MM.1S (cell line): ENCODE results near the gene PCNT.
A peak's percentile ranks its signal among the peaks of the same experiment; 100 is the strongest.

Experiments
- DNase-seq: peaks from one replicate; pipeline ENCODE4 v3.0.0-alpha.2; 2015
- H2AFZ ChIP-seq: fragments of 300-600 bp; sonication (generic); 2 replicates; pipeline ENCODE4 v1.6.0; 2016; ENCODE audit warnings: antibody characterized with exemption, low read length
- H3F3A ChIP-seq: fragments of 300-600 bp; sonication (generic); 2 replicates; pipeline ENCODE4 v1.6.1; 2016; ENCODE audit warnings: mild to moderate bottlenecking, antibody characterized with exemption, low read length, moderate library complexity, mixed read lengths; ENCODE audit not compliant: insufficient read depth
- H3K27ac ChIP-seq: fragments of 300-600 bp; sonication (generic); 2 replicates; pipeline ENCODE4 v1.5.1; 2016; ENCODE audit warnings: mild to moderate bottlenecking, low read length
- H3K27me3 ChIP-seq: fragments of 300-600 bp; sonication (generic); replicated peaks from 2 replicates; pipeline ENCODE4 v1.6.0; 2016; ENCODE audit warnings: low read length; ENCODE audit not compliant: insufficient read depth
- H3K36me3 ChIP-seq: fragments of 300-600 bp; sonication (generic); replicated peaks from 2 replicates; pipeline ENCODE4 v1.6.1; 2016; ENCODE audit warnings: mild to moderate bottlenecking, low read length, mixed read lengths; ENCODE audit not compliant: insufficient read depth
- H3K4me1 ChIP-seq: fragments of 300-600 bp; sonication (generic); 2 replicates; pipeline ENCODE4 v1.6.1; 2016; ENCODE audit warnings: low read length, mixed read lengths
- H3K4me2 ChIP-seq: fragments of 300-600 bp; sonication (generic); 2 replicates; pipeline ENCODE4 v1.6.0; 2016; ENCODE audit warnings: low read depth, low read length
- H3K4me3 ChIP-seq: fragments of 300-600 bp; sonication (generic); 2 replicates; pipeline ENCODE4 v1.5.1; 2016; ENCODE audit warnings: low read length, mixed read lengths
- H3K79me2 ChIP-seq: fragments of 300-600 bp; sonication (generic); 2 replicates; pipeline ENCODE4 v1.6.1; 2016; ENCODE audit warnings: mixed run types, low read length, mixed read lengths
- H3K9ac ChIP-seq: fragments of 300-600 bp; sonication (generic); 2 replicates; pipeline ENCODE4 v1.6.1; 2016; ENCODE audit warnings: low read length, mixed read lengths
- H3K9me2 ChIP-seq: fragments of 300-600 bp; sonication (generic); replicated peaks from 2 replicates; pipeline ENCODE4 v1.6.1; 2016; ENCODE audit warnings: mild to moderate bottlenecking, low read length, mixed read lengths; ENCODE audit not compliant: insufficient read depth
- H3K9me3 ChIP-seq: fragments of 300-600 bp; sonication (generic); replicated peaks from 2 replicates; pipeline ENCODE4 v1.6.1; 2016; ENCODE audit warnings: mild to moderate bottlenecking, low read length, mixed read lengths; ENCODE audit not compliant: insufficient read depth
- H4K20me1 ChIP-seq: fragments of 300-600 bp; sonication (generic); 2 replicates; pipeline ENCODE4 v1.6.1; 2016; ENCODE audit warnings: mild to moderate bottlenecking, low read length, moderate library complexity, mixed read lengths; ENCODE audit not compliant: insufficient read depth
- CTCF ChIP-seq: fragments of 300-600 bp; sonication (generic); IDR thresholded peaks from 2 replicates; pipeline ENCODE4 v1.5.1; 2016; ENCODE audit warnings: antibody characterized with exemption, low read length, mixed read lengths
- EZH2 ChIP-seq: fragments of 300-600 bp; sonication (generic); optimal IDR thresholded peaks from 2 replicates; pipeline ENCODE3; 2017; ENCODE audit warnings: low read depth, mild to moderate bottlenecking, antibody characterized with exemption, low read length, mixed read lengths
- EZH2phosphoT487 ChIP-seq: fragments of 300-600 bp; sonication (generic); IDR thresholded peaks from 2 replicates; pipeline ENCODE4 v1.6.1; 2018; ENCODE audit warnings: antibody characterized with exemption, low read length

The PCNT gene

GRCh38 chr21:46320331-46320801 lies 3.6 kb upstream of the PCNT start:
- no peaks in the 10 kb centered on the region for H4K20me1 ChIP-seq
- H3K9ac ChIP-seq = no peak overlapping the region
- peaks cover 8% of the 10 kb centered on the region for H3K4me1 ChIP-seq
- H3K9me3 ChIP-seq = no peaks in the 10 kb centered on the region
- H3K36me3 ChIP-seq = no peaks in the 10 kb centered on the region
- H3F3A ChIP-seq = peaks cover 26% of the 10 kb centered on the region
- no peak for DNase-seq
- no peak overlapping the region for H3K27ac ChIP-seq
- peaks cover 38% of the 10 kb centered on the region for H3K79me2 ChIP-seq
- no peak overlapping the region for H3K4me3 ChIP-seq
- H3K9me2 ChIP-seq = no peaks in the 10 kb centered on the region
- TF ChIP-seq CTCF (no peak), EZH2phosphoT487 (no peak), EZH2 (no peak)
- no peak overlapping the region for H3K4me2 ChIP-seq
- H3K27me3 ChIP-seq = no peaks in the 10 kb centered on the region
- H2AFZ ChIP-seq = no peak overlapping the region

GRCh38 chr21:46322351-46323226 lies 1.4 kb upstream of the PCNT start:
- DNase-seq = peak; percentile 38
- peaks cover 29% of the 10 kb centered on the region for H3F3A ChIP-seq
- H3K9me3 ChIP-seq = no peaks in the 10 kb centered on the region
- H3K79me2 ChIP-seq = peaks cover 58% of the 10 kb centered on the region
- H3K27me3 ChIP-seq = no peaks in the 10 kb centered on the region
- H3K4me3 ChIP-seq = peak overlapping the region; percentile 98
- no peaks in the 10 kb centered on the region for H3K9me2 ChIP-seq
- H3K4me2 ChIP-seq = peak overlapping the region; percentile 91
- H3K4me1 ChIP-seq = peaks cover 18% of the 10 kb centered on the region
- no peaks in the 10 kb centered on the region for H4K20me1 ChIP-seq
- no peaks in the 10 kb centered on the region for H3K36me3 ChIP-seq
- no peak for TF ChIP-seq EZH2phosphoT487
- peak overlapping the region; percentile 93; the same call in 1 of the 2 replicates for H3K27ac ChIP-seq
- H3K9ac ChIP-seq = peak overlapping the region; percentile 91
- peak overlapping the region; percentile 61 for H2AFZ ChIP-seq

GRCh38 chr21:46323227-46323709 lies 688 bp upstream of the PCNT start:
- Histone ChIP-seq H3K4me2 (peak overlapping the region; percentile 91), H3K4me3 (peak overlapping the region; percentile 98), H3K79me2 (peaks cover 65% of the 10 kb centered on the region), H3K4me1 (peaks cover 18% of the 10 kb centered on the region), H3F3A (peaks cover 29% of the 10 kb centered on the region), H3K27me3 (no peaks in the 10 kb centered on the region), H3K27ac (peak overlapping the region; percentile 93), H3K9me2 (no peaks in the 10 kb centered on the region), H3K9me3 (no peaks in the 10 kb centered on the region), H3K9ac (peak overlapping the region; percentile 91), H3K36me3 (0 out of 2 replicates have a peak, but pooled peaks cover 4% of the 10 kb centered on the region), H4K20me1 (no peaks in the 10 kb centered on the region), H2AFZ (peak overlapping the region; percentile 61)
- peak; percentile 55 for DNase-seq
- TF ChIP-seq CTCF (no peak), EZH2phosphoT487 (no peak), EZH2 (no peak)
